HG02588 (cell line): ENCODE measurements around the gene KRT76.

ENCODE experiments used
- ATAC-seq: cut with Tn5 transposase; IDR thresholded peaks from one replicate; pipeline ENCODE4 v1.9.1; 2021; ENCODE audit warnings: mild to moderate bottlenecking, moderate library complexity; ENCODE audit not compliant: unreplicated experiment

Gene KRT76

DNA sequence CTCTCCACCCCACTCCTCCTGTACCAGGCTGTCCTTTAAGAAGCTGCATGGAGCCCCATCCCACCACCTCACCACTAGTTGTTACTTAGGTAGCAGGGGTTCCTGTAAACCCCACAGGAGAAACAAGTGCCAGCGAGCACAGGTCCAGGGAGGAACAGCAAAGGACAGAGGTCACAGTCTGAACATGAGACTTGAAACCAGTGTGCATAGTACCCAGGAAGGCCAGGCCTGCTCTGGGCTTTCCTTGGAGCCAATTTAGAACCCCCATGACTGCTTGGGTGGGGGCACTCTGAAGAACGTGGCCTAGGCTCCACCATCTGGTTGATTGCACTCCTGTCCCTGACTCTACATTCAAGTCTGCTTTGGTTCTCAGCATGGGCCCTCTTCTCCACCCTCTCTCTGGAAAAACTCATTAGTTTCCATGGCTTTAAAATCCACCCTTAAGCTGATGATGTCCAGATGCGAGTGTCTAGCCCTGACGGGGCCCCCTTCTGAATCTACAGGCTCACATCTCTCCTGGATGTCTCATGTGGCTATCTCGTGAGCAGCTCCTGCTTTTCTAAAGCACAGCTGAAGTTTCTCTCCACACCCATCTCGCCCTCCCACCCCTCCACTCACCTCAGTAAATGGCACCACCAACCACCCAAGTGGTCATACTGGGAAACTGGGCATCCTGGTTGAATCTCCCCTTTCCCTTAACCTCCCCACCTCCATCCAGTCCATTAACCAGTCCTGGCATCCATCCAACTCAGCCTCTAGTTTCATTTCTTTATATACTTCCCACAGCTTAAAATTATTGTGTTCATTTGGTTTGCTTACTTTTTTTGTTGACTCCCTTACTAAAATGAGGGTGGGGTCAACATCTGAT lies 10.4 kb upstream of the KRT76 start:
- no peak for ATAC-seq

DNA sequence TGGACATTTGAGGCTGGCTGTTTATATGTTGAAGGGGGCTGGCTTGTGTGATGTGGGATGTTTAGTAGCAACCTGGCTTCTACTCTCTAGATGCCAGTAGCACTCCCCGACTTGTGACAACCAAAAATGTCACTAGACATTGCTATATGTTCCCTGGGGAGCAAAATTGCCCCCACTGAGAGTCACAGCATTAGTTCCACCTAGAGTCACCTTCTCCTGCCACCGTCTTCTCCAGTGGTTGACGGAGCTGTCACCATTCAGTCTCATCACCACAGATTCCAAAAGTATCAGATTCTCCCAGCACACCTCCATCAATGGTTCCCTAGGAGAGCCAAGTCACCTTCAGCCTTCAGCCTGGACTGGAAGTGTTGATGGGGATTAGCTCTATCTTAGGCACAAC lies 7.8 kb upstream of the KRT76 start:
- no peak for ATAC-seq

GRCh38 chr12:52783563-52784316 lies 6.6 kb upstream of the KRT76 start:
- no peak for ATAC-seq

GRCh38 chr12:52782502-52782901 lies 5.4 kb upstream of the KRT76 start:
- ATAC-seq, result no peak

GRCh38 chr12:52781399-52782082 lies 4.4 kb upstream of the KRT76 start:
- ATAC-seq, result no peak

- ATAC-seq, result no peak
These were observed 2.8 kb upstream of the KRT76 start for GRCh38 chr12:52779914-52780313.

DNA sequence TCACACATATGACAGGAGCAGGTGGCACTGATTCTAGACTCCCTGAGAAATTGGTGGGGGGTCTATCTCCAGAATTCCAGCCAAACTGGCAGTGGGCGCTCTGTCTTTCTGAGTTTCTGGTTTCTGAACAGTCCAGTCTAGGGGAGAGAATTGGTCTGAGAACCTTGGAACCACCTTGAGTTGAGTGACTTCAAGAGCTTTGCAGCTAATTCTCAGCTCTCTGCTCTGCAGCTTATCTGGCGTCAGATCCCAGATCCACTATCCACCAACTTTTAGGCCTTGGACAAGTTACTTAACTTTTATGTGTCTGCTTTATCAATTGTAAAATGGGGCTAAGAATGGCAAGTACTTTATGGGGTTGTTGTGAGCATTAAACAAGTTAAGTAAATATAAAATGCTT lies 1.7 kb upstream of the KRT76 start:
- no peak for ATAC-seq

GRCh38 chr12:52777566-52777965 lies 421 bp upstream of the KRT76 start:
- no peak for ATAC-seq

- ATAC-seq, result no peak
These were observed 710 bp downstream of the KRT76 start for GRCh38 chr12:52776435-52776834.

GRCh38 chr12:52774629-52775250 lies 2.4 kb downstream of the KRT76 start:
- ATAC-seq, result no peak

DNA sequence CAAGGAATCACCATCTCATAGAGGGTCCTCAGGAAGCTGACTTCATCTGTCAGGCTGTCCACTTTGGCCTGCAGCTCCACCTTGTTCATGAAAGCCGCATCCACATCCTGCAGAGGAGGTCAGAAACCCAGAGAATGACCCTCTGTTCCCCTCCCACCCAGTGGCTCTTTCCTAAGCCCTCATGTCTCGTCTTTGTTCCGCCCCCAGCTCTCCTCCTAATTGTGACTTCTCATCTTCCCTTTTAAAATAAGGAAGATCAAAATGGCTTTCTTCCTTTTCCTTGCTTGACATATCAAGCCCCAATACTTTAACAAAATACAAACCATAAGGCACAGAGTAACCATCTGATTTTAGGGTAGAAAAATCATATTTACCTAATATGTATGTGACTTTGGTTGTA lies 4.4 kb downstream of the KRT76 start:
- ATAC-seq, result no peak

DNA sequence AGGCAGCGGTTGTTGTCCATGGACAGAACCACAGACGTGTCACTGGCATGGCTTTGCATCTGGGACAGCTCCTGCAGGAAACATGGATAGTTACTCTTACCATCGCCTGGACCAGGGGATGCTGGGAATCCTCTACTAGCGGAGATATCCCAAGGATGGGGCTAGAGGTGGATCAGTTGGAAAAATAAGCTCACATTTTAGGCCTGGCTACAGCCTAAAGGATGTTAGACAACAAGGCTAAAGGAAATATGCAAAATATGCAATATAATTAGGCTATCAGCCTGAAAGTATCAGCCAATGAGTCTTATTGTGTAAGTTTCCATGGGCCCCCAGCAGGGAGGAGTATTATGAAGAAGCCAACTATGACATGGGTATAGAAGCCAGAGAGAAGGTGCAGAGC lies 5.0 kb downstream of the KRT76 start:
- no peak for ATAC-seq

GRCh38 chr12:52771505-52771904 lies 5.6 kb downstream of the KRT76 start:
- no peak for ATAC-seq

- no peak for ATAC-seq
These were observed 6.1 kb downstream of the KRT76 start for GRCh38 chr12:52771088-52771487.

DNA sequence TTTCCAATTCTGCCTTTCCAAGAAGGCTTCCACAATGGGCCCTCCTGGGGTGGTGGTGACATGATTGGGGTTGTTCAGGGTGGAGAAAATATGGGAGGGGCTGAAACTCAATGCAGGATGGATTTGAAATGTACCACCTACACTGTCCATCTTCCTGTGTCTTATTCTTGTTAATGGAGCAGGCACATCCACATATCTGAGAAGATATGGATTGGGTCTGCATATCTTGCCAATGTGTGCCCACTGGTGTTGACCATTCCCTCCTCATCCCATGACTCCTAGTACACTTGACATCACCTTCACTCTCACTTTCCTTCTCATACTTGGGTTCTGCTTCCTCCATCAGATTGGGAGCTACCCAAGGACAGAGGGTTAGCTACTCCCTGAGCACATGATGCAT lies 7.2 kb downstream of the KRT76 start:
- ATAC-seq, result no peak

DNA sequence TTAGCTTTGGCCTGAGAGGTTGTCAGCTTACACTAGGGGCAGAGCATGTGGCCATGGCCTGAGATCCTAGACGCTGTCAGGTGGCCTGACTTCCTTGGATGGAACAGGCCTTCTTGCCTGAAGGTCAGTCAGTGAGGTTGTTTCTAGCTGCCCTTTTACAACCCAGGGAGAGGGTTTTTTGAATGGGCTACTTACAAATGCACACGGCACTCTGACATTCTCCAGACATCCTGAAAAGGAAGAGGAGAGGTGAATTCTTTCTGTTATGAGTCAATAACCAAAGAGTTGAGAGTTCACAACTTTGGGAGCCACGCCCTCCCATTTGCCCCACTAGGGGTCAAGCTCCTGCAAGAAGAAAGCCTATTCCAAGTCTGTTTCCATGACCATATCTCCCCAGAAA lies 7.8 kb downstream of the KRT76 start:
- no peak for ATAC-seq

DNA sequence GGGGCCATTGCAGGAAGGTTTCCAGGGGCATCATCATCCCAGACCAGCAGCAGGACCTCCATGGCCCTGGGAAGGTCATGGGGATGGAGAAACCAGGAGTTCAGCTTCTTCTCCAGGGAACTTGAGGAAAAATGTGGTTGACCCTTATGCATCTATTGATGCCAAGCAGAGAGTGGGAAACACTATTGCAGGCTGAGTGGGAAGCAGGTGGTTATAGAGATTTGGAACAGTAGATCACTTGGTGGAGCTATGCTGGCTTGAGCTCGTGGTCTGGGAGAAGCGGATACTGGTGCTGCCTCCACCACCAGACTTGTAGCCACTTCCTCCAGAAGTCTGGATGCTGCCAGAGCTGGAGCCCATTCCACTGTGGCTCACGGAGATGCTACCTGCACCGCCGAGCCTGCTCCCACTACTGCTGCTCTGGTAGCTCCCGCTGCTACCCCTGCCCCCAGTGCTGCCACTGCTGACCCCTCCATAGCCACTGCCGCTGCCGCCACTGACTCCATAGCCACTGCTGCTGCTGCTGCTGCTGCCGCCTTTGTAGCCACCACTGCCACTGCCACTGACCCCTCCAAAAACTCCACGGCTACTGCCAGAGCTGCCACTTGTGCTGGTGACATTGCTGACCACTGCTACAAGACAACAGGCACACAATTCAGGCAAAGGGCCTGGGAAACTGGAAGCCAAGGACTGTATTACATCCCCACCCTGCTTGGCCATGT lies 8.5 kb downstream of the KRT76 start:
- ATAC-seq, result no peak

GRCh38 chr12:52767427-52767826 lies 9.7 kb downstream of the KRT76 start:
- no peak for ATAC-seq

DNA sequence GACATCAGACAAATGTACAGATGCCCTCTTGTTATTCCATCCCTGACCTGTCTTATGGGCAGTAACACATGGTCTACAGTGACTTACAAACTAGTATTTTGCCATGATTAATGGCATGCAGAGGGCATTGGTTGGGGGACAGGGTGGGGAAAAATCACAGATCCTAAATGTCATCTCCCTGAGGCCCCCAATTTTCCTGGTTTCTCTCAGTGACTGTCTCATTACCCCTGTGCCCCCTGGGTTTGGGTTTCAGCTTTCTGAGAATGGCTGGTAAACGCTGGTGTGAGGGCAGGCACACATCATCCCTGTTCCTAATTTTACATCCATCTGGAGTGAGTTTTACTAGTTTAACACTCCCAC lies 10.1 kb downstream of the KRT76 start:
- ATAC-seq, result no peak

DNA sequence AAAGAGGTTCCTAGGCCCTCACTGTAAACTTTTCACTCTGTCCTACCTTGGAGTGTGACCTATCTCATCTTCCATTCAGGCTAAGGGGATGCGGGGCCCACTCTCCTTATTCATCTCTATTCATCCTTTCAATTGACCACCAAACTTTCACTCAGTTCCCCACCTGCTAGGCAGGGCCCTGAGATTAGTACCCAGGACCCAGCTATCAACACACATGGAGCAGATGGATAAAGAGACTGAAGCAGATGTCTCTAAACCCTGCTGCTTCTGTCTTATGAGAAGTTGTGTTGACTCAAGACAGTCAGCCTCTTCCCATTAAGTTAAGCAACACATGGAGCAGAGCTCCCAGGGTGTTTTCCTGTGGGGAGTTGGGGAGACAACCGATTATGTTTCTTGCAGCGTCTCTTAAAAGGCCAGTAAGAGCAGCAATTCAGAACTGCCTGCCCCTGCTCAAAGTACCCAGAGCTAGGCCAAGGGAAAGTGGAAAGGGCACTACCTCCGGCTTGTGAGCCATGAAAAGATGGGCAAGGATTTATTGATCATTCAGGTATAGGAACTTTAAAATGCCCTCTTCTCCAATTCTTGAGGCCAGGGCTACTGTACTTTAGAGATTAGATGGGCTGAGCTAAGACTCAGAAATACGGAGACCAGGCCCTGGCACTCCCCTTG lies 10.7 kb downstream of the KRT76 start:
- no peak for ATAC-seq
